HG03066 (cell line): ENCODE results near the gene CDK15.

ENCODE experiments used
- ATAC-seq: cut with Tn5 transposase; IDR thresholded peaks from one replicate; pipeline ENCODE4 v1.9.1; 2021; ENCODE audit warnings: low read depth; ENCODE audit not compliant: unreplicated experiment

CDK15 gene

DNA sequence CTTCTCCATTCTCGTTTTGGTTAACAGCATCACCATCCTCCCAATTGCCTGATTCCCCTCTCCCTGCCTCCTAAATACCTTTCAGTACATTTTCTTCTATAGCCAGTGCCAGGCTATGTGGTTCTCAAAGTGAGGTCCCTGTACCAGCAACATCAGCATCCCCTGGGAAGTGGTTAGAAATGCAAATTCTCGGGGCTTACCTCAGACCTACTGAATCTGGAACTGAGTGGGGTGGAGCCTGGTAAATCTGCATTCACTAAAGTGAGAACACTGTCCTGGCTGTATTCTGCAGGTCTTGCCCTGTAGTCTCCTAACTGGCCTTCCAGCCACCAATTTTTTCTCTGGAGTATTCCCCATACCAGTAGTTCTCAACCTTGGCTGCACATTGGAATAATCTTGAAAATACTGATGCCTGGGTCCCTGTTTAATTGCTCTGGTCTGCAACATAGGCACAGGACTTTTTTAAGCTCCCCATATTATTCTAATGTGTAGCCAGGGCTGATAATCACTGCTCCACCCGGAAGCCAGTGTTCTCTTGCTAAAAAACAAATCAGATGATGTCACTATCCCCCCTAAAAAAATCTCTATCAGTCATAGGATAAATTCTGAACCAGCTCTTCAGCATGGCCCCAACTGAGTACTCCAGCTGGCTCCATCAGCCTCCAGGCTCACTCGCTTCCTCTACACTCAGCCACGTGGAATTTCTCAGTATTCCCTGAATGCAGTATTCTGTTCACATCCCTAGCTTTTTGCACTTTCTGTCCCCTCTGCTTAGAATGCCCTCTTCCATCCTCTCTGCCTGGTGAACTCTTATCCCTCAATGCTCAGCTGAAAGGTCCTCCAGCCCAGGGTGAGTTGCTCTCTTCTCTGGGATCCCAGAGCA is 98.4 kb downstream of the CDK15 start:
- peak; percentile 91 for ATAC-seq

DNA sequence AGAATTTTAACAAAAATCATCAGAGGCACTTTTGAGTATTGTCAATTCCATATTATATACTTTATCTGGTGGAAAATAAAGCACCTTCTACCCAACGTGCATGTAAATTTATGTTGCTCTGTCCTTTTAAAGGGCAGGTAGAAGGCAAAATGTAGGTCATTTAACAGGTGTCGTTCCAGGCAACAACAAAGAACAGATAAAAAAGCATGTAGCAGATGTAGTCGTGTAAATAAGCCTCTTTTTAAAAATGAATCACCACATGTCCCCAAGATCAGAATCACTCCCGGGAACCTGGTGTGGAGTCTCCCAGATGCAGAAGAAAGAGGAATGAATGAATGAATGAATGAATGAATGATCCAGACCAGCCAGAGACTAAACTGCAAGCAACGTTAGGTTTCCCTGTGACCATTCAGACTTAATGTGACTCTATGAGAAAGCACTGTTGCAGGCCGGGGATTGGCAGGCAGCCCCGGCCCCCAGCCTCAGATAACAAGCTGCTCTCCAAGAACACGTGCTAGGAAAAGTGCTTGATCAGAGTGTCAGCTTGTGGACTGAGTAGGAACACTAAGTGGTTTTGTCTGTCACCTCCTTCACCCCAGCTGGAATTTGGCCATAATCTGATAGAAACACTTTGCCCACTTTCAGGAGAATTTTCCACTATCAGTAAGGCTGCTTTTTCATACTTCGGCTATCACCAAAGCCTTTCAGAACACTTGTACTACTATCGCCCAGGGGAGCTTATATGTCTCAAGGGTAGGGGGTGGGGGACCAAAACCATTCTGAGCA is 100.6 kb downstream of the CDK15 start:
- ATAC-seq = no peak

DNA sequence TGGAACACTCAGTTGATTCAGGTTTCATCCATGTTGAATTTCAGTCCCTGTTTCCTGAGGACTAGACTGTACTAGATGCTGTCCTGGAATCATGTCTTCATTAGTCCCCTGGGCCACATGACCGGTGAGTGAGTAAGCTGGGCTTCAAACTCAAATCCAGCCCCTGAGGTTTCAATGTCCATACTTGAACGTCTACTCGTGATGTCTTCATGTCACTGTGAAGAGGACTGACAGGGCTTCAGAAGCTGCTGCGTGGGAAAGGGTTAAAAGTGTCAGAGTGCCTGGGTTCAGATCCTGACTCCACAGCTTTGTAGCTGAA is 101.2 kb downstream of the CDK15 start:
- no peak for ATAC-seq

DNA sequence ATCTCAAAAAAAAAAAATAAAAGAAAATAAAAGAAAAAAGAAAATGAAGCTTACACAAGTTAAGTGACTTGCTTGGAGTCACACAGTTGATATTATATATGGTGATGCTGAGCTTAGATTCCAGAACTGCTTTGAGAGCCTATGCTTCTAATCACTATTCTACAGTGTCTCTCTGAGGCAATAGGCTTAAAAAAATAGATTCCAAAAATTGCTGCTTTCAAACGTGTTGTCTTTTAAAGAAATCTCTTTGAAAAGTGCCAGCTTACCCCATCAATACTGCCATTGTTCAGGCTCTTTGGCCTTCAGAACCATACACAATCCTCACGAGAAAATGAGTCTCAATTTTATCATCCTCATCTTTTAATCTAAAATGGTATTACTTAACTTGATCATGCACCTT is 102.6 kb downstream of the CDK15 start:
- no peak for ATAC-seq

DNA sequence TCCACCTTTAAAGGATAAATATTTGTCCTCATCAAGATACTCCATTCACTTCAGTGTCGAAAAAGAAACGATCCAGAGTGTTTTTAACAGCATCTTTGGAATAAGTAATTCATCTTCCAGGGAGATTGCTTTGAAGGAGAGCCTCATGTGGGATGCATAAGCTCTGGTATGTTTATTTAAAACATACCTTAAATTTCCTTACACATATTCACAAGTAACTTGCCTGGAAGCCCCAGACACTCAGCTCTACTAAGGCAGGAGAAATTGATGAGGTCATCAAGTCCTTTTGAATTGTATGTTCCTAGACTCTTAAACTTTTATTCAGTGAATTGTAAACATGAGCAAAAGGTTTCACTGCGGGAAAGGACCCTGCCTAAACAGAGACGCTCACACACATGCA is 103.0 kb downstream of the CDK15 start:
- no peak for ATAC-seq

DNA sequence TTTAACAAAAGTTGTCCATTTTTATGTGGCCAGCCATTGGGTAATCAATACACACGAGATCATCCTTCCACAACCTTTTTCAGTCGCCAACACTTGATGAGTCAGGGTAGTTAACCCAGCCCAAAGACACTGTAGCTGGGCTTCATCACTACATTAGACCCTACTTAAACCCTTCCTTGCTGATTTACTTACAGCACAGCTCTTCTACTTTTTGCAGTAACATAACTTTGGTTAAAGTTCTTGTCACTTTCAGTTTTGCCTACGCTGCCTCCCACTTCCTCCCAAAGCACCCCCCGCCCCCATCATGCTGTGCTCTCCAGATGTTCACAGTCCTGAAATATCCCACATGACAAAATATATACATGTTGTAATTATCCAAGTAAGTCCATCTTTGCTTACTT is 103.6 kb downstream of the CDK15 start:
- peak; percentile 82 for ATAC-seq

DNA sequence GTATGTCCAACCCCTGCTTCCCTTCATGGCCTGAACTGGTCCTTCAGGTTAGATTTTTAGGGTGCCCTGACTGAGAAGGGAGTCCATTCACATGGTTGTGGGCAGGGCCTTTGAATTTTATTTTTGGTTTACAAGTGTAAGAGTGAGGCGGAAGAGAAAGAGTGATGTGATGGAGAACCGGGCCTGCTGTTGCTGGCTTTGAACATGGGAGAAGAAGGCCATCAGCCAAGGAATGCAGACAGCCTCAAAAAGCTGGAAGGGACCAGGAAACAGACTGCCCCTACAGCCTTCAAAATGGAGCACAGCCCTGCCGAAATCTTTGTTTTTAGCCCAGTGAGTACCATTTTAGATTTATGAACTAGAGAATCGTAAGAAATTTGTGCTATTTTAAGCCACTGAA is 105.0 kb downstream of the CDK15 start:
- ATAC-seq = no peak

DNA sequence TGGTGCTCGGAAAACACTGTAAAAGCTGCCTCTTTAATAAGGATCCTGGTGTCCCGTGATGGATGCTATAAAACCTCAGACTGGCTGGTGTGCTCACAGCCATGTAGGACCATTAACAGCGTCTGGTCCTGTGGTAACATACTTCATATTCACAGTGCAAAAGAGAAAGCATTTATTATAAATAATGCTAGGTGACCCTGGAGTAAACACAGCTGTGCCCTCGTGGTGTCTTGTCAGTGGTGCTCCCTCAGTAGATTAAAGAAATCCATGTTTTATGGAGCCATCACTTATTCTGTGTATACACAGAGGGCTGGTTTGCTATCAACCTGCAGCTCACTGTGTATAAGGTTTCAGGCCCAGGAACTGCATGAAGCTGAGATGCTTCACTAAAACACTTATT is 106.9 kb downstream of the CDK15 start:
- no peak for ATAC-seq

DNA sequence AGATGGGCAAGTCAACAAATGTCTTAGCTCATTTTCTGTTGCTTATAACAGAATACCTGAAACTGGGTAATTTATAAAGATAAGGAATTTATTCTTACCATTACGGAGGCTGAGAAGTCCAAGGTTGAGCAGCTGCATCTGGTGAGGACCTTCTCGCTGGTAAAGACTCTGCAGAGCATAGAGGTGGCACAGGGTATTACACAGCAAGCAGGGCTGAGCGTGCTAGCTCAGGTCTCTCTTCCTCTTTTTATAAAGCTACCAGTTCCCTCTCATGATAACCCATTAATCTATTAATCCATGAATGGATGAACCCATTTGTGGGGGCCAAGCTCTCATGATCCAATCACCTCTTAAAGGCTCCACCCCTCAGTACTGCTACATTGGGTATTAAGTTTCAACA is 109.1 kb downstream of the CDK15 start:
- no peak for ATAC-seq

DNA sequence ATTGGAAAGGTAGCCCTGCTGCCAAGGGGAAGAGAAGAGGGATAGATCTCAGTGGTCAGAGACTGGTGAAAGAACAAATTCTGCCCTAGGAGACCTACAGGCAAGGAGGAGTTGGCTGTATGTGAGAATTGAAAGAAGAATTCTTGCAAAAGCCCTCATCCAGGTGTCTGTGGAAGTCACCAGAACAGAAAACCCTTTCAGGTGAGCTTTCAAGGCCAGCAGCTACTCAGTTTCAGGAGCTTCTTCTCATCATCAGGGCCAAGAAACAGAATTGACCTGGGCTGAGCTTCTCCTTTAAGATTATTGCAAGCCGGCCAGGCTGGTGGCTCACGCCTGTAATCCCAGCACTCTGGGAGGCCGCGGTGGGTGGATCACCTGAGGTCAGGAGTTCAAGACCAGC is 110.2 kb downstream of the CDK15 start:
- ATAC-seq = no peak

DNA sequence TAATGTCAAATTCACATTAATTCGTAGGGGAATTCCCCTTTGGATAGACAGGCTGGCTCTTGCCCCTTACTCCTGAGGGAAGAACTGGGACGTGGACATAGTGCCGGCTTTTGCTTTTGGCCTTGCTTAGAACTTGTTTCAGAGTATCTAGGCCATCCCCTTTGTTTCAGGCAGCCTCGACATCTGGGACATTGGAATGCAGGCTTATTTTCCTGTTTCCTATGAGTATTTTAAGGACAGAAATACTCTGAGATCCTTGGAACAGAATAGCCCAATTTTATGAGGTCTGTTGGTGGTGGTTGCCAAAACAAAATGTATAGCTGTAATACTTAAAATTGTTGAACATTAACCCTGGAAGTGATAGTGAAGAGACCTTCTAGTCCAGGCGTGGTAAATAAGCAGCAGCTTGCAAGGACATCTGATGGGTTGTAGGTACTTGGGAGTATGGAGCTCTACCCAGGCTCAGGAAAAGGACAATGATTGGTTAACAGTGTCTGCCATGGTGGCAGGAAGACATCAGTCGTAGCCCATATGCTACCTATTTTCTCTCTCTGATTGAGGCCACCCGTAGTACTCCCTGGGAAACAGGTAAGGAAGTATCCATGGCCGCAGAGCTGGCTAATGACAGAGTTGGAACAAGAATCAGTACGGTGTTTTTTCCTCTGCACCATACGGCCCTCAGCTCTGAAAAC is 112.4 kb downstream of the CDK15 start:
- no peak for ATAC-seq

DNA sequence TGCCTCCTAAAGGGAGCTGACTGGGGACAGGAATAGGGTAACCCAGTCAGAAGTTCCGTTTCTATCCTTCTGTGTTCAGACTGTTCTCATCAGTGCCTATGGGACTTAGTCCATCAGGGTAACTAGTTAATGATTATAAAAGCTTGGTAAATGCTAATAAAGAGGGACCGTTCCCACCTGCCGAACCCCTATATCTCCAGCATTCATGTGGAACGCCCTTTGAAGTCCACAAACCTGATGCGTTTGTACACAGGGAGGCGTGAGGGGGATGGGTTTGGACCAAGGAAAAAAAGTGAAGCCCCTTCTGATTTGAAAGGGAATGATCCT is 112.9 kb downstream of the CDK15 start:
- no peak for ATAC-seq

DNA sequence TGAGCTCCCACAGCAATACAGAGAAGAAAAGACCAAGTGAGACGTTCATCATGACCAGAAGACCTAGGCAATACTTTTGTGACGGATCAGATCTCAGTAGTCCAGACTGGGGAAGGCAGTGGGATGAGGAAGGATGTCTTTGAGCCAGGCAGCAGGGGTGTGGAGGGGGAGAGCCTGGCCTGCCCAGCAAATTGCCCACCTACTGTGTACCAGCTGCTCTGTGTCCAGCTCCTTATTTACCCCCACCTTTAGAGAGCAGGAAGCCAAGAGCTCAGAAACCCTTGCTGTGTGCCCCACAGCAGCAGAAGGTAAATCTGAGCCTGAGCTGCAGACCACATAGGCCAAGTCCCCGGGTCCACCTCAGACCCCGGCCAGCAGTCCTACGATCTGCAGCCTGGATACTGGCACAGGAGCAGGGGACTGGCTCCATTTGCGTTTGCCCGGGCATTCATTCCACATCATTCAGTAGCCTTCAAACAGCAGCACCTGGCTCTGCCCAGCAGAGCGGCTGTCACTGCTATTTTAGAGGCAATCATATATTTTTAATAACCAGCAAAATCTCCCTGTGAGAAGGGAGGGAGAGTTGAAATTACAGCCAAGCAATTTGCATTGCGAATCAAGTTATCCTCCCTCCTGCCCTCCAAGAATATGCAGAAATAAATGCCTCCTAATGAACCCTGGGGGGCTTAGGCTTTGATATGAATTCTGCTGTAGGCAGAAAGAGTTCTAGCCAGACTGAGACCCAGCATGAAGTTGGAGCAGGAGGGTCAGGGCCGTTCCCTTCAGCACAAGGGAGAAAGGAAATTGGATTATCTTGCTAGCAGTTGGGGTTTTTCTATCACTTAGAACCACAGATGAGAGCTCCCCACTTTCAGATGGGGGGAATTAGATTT is 117.3 kb downstream of the CDK15 start:
- ATAC-seq = no peak

DNA sequence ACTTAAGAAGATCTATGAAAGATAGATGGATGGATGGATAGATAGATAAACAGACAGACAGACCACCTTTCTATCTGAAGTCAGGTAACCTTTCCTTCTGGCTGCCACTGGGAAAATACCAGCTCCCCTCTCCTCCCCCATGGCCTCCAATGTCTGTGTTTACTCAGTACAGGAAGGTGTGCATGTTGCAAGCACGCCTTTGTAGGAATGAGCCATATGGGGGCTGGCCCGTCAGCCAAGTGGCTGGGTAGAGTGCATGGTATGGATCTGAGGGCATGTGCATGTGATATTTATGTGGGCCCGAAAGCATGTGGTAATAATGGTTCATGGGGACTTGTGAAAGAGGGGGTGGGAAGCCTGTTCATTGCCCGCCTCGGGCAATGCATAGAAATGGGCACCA is 118.1 kb downstream of the CDK15 start:
- ATAC-seq = no peak

DNA sequence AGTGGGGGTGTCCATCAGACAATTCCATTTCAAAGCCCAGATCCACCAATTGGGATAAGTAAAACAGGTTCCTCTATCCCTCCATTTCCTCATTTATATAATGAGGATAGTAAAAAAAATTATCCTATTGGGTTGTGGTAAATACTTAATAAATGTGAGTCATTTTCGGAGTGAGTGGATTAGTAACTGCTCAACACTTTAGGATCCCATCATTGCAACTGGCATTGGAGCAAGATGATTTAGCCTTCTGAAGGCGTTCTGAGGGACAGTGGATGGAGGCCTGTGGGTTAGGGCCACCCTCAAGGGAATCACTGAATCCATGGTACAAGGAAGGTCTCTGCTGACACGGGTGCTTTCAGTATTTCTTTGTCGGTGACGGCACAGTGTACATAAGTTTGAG is 118.7 kb downstream of the CDK15 start:
- no peak for ATAC-seq

DNA sequence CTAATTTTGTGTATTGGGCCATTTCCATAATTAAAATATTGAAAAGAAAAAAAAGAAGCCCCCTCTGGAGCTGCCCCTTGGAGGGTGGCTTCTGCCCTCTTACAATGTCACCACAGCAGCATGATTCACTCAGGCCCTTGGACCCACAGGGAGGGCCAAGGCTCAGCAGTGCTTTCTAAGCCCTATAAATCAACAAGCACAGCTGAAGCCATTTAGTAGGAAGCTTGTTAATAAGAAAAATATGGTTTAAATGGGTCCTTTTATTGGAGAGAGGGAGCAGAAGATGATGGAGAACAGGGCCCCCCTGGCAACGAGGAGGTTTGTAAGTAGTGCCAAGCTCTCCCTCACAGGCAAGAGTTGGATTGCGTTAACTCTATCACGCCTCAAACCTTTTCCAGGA is 119.7 kb downstream of the CDK15 start:
- no peak for ATAC-seq

DNA sequence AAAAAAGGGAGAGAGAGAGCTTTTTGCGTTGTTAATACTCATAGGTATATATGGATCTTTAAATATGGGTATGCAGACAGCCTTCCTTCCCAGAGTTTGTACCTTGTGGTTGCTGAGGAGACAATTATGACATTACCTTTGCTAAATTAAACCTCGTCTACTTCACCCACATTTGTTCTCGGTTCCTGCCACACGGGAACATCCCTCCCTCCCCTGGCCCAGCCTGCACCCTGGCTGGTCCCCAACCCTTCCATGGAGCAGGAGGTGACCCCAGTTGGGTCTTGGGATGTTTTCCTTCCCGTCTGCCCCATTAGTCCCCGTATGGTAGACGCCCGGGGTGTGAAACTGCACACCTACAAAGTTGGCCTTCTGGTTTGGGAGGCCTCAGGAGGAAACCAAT is 122.0 kb downstream of the CDK15 start:
- no peak for ATAC-seq

DNA sequence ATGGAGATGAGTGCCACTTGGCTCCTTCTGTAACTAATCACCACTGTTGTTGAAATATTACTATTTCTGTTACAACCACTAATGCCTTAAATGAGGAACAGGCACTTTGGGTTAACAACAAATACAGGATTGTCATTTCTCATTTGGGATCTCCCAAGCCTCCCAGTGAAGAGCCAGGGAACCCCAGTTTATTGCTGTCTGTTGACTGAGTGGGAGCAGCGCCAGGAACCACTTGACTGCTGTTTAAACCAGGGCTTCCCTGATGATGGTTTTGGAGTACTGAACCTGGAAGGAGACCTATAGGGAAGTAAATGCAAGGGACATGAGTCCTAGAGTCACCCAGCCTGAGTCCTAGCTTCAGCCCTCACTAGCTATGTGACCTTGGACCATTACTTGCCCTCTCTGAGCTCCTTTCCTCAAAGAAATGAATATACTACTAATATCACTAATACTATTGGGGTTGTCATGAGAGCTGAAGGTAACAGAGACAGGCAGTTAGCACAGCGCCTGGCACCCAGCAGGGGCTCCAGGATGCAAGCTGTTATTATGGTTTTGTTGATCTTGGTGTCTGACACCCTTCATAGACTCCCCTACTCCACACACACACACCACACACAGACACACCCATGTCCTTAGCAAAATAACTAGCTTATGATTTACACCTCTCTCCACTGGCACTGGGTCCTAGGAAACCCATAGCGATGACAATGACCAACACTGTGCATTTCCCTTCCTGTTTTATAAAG is 123.1 kb downstream of the CDK15 start:
- ATAC-seq = no peak

DNA sequence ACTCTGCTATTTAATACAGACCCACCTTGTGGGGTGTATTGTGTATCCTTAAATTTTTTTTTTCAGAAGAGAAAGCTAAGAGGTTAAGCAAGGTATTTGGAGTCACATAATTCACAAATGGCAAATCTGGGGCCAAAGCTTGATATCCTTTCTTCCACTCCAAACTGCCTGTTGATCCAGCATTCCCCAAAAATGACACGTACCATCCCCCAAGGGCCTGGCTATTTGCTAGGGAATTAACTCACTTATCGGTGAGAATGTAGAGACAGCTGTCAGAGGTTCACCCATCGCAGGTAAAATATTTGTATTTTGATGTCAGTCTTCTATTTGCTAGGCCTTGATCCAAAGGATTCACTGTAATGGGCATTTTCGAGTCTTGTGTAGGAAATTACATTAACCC is 123.7 kb downstream of the CDK15 start:
- ATAC-seq = no peak

DNA sequence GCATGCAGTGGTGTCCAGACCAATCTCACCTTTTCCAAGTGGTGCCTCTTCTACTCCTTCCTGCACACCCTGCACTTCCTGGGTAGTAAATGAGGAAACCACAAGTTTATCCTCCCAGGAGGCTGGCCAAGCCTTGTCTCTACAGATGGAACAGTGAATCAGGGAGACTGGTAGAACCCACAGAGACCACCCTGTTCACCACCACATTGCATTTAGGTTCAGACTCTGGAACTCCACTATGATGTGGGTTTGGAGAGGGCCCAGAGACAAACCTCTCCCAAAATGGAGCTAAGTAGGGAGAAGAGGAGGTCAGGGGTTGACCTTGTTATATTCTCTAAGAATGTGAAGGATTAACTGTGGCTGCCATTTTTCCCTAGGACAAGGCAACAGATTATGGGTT is 124.5 kb downstream of the CDK15 start:
- ATAC-seq = no peak
